ENCODE measurements around the gene CFLAR.

DNA sequence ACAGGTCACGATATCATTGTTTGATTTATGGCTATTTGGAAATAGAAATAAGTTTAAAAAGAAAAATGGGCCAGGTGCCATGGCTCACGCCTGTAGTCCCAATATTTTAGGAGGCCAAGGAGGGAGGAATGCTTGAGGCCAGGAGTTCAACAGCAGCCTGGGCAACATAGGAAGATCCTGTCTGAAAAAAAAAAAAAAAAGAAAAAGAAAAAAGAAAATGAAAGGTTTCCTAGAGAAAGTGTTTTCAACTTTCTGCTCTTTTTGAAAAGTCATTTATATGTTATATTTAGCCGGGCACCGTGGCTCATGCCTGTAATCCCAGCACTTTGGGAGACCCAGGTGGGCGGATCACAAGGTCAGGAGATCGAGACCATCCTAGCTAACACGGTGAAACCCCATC lies 41.0 kb upstream of the CFLAR start:
- no peak for TF ChIP-seq ZNF8 (CRISPR knock-in tag; IDR thresholded peaks at IDR 0.05)
- TF ChIP-seq, protein P1, sequence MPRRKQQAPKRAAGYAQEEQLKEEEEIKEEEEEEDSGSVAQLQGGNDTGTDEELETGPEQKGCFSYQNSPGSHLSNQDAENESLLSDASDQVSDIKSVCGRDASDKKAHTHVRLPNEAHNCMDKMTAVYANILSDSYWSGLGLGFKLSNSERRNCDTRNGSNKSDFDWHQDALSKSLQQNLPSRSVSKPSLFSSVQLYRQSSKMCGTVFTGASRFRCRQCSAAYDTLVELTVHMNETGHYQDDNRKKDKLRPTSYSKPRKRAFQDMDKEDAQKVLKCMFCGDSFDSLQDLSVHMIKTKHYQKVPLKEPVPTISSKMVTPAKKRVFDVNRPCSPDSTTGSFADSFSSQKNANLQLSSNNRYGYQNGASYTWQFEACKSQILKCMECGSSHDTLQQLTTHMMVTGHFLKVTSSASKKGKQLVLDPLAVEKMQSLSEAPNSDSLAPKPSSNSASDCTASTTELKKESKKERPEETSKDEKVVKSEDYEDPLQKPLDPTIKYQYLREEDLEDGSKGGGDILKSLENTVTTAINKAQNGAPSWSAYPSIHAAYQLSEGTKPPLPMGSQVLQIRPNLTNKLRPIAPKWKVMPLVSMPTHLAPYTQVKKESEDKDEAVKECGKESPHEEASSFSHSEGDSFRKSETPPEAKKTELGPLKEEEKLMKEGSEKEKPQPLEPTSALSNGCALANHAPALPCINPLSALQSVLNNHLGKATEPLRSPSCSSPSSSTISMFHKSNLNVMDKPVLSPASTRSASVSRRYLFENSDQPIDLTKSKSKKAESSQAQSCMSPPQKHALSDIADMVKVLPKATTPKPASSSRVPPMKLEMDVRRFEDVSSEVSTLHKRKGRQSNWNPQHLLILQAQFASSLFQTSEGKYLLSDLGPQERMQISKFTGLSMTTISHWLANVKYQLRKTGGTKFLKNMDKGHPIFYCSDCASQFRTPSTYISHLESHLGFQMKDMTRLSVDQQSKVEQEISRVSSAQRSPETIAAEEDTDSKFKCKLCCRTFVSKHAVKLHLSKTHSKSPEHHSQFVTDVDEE (CRISPR knock-in tag; IDR thresholded peaks at IDR 0.05), result no peak
- TF ChIP-seq, protein P2, sequence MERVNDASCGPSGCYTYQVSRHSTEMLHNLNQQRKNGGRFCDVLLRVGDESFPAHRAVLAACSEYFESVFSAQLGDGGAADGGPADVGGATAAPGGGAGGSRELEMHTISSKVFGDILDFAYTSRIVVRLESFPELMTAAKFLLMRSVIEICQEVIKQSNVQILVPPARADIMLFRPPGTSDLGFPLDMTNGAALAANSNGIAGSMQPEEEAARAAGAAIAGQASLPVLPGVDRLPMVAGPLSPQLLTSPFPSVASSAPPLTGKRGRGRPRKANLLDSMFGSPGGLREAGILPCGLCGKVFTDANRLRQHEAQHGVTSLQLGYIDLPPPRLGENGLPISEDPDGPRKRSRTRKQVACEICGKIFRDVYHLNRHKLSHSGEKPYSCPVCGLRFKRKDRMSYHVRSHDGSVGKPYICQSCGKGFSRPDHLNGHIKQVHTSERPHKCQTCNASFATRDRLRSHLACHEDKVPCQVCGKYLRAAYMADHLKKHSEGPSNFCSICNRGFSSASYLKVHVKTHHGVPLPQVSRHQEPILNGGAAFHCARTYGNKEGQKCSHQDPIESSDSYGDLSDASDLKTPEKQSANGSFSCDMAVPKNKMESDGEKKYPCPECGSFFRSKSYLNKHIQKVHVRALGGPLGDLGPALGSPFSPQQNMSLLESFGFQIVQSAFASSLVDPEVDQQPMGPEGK (CRISPR knock-in tag; IDR thresholded peaks at IDR 0.05; ENCODE audit: borderline replicate concordance), result no peak
- no peak for TF ChIP-seq ZFP3 (CRISPR knock-in tag; IDR thresholded peaks at IDR 0.05)
- no peak for TF ChIP-seq TCF4 (CRISPR knock-in tag; IDR thresholded peaks at IDR 0.05; ENCODE audit: borderline replicate concordance)
- no peak for TF ChIP-seq GLIS3 (CRISPR knock-in tag; IDR thresholded peaks at IDR 0.05)
- no peak for TF ChIP-seq ZNF565 (CRISPR knock-in tag; conservative IDR thresholded peaks at IDR 0.05; ENCODE audit: low read depth)
- no peak for TF ChIP-seq OSR1 (CRISPR knock-in tag; IDR thresholded peaks at IDR 0.05)
- TF ChIP-seq, protein P3, sequence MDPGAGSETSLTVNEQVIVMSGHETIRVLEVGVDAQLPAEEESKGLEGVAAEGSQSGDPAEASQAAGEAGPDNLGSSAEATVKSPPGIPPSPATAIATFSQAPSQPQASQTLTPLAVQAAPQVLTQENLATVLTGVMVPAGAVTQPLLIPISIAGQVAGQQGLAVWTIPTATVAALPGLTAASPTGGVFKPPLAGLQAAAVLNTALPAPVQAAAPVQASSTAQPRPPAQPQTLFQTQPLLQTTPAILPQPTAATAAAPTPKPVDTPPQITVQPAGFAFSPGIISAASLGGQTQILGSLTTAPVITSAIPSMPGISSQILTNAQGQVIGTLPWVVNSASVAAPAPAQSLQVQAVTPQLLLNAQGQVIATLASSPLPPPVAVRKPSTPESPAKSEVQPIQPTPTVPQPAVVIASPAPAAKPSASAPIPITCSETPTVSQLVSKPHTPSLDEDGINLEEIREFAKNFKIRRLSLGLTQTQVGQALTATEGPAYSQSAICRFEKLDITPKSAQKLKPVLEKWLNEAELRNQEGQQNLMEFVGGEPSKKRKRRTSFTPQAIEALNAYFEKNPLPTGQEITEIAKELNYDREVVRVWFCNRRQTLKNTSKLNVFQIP (CRISPR knock-in tag; IDR thresholded peaks at IDR 0.05; ENCODE audit: borderline replicate concordance, low read depth), result no peak
- TF ChIP-seq ARNTL (CRISPR knock-in tag; IDR thresholded peaks at IDR 0.05; ENCODE audit: borderline replicate concordance, low read depth), result no peak
- TF ChIP-seq CSDC2 (CRISPR knock-in tag; IDR thresholded peaks at IDR 0.05), result no peak
- TF ChIP-seq SNAI2 (CRISPR knock-in tag; IDR thresholded peaks at IDR 0.05), result no peak
- TF ChIP-seq RARB (CRISPR knock-in tag; IDR thresholded peaks at IDR 0.05), result no peak
- TF ChIP-seq, protein P4, sequence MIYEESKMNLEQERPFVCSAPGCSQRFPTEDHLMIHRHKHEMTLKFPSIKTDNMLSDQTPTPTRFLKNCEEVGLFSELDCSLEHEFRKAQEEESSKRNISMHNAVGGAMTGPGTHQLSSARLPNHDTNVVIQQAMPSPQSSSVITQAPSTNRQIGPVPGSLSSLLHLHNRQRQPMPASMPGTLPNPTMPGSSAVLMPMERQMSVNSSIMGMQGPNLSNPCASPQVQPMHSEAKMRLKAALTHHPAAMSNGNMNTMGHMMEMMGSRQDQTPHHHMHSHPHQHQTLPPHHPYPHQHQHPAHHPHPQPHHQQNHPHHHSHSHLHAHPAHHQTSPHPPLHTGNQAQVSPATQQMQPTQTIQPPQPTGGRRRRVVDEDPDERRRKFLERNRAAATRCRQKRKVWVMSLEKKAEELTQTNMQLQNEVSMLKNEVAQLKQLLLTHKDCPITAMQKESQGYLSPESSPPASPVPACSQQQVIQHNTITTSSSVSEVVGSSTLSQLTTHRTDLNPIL (CRISPR knock-in tag; IDR thresholded peaks at IDR 0.05; ENCODE audit: low read depth), result no peak
